IMR-90 (cell line): Measurements from ENCODE around the gene MTCL1. TPM values are rescaled to one million over a fixed set of nuclear protein-coding genes. Genes with fewer than 3 reads are reported as not detected.

ENCODE experiments used
- ATAC-seq: fragments of 200-7000 bp; cut with Tn5 transposase; 2 replicates; pipeline ENCODE4 v1.9.1; 2020; ENCODE audit warnings: low read depth, mild to moderate bottlenecking, moderate library complexity
- BruUV-seq: library from RNA; stranded (reverse); fragments of 400-500 nt; replicated peaks from 2 replicates; lab custom pipeline; 2021; lab: Mats Ljungman, UMichigan
- CTCF ChIA-PET: fragments of 300-600 bp; formaldehyde crosslinking; extraction: SDS; loops from one replicate; lab custom pipeline; 2021; ENCODE audit warnings: antibody characterized with exemption; lab: Yijun Ruan, JAX
- POLR2A ChIA-PET: fragments of 300-600 bp; sonication (Branson Sonifier 250); formaldehyde crosslinking; loops from one replicate; lab custom pipeline; 2022; ENCODE audit warnings: antibody characterized with exemption; ENCODE audit not compliant: unreplicated experiment; lab: Charles Lee
- DNase-seq: peaks from one replicate; pipeline ENCODE4 v3.0.0; 2013
- H2AFZ ChIP-seq: replicated peaks from 2 replicates; pipeline ENCODE3; 2013; ENCODE audit warnings: low read length, mild to moderate bottlenecking; ENCODE audit not compliant: poor library complexity
- H2AK5ac ChIP-seq: 2 replicates; pipeline ENCODE4 v1.6.1; 2013; ENCODE audit warnings: low read depth, low read length, inconsistent platforms
- H2AK9ac ChIP-seq: replicated peaks from 2 replicates; pipeline ENCODE3; 2013; ENCODE audit warnings: mild to moderate bottlenecking, low read depth, low read length, moderate library complexity; ENCODE audit not compliant: poor library complexity
- H2BK120ac ChIP-seq: 2 replicates; pipeline ENCODE4 v1.6.1; 2013; ENCODE audit warnings: low read depth, low read length, inconsistent platforms
- H2BK15ac ChIP-seq: 3 replicates; pipeline ENCODE4 v1.6.1; 2013; ENCODE audit warnings: low read depth, low read length, inconsistent platforms
- H2BK20ac ChIP-seq: 2 replicates; pipeline ENCODE4 v1.6.1; 2013; ENCODE audit warnings: low read depth, mild to moderate bottlenecking, inconsistent platforms, low read length, moderate library complexity
- H2BK5ac ChIP-seq: 2 replicates; pipeline ENCODE4 v1.6.1; 2013; ENCODE audit warnings: mild to moderate bottlenecking, low read depth, low read length, inconsistent platforms; ENCODE audit not compliant: poor library complexity, severe bottlenecking
- H3K14ac ChIP-seq: replicated peaks from 2 replicates; pipeline ENCODE4 v1.6.1; 2013; ENCODE audit warnings: low read depth, low read length, inconsistent platforms
- H3K18ac ChIP-seq: 2 replicates; pipeline ENCODE4 v1.6.1; 2013; ENCODE audit warnings: low read depth, low read length, control low read depth
- H3K23ac ChIP-seq: 2 replicates; pipeline ENCODE4 v1.6.1; 2013; ENCODE audit warnings: low read depth, low read length, inconsistent platforms
- H3K27ac ChIP-seq: 2 replicates; pipeline ENCODE4 v1.5.1; 2013; ENCODE audit warnings: mild to moderate bottlenecking, control low read depth, low read length; ENCODE audit not compliant: insufficient read depth
- H3K27me3 ChIP-seq: 2 replicates; pipeline ENCODE4 v1.6.1; 2013; ENCODE audit warnings: low read length; ENCODE audit not compliant: control insufficient read depth, insufficient read depth
- H3K36me3 ChIP-seq: 2 replicates; pipeline ENCODE4 v1.6.1; 2013; ENCODE audit warnings: low read length, mixed read lengths; ENCODE audit not compliant: control insufficient read depth, insufficient read depth
- H3K4ac ChIP-seq: 2 replicates; pipeline ENCODE4 v1.6.1; 2013; ENCODE audit warnings: low read depth, low read length, inconsistent platforms
- H3K4me1 ChIP-seq: 2 replicates; pipeline ENCODE4 v1.6.1; 2013; ENCODE audit warnings: low read length, mixed read lengths; ENCODE audit not compliant: control insufficient read depth, insufficient read depth
- H3K4me2 ChIP-seq: 2 replicates; pipeline ENCODE4 v1.6.1; 2013; ENCODE audit warnings: low read depth, mild to moderate bottlenecking, control low read depth, low read length, moderate library complexity
- H3K4me3 ChIP-seq: 2 replicates; pipeline ENCODE4 v1.5.1; 2013; ENCODE audit warnings: low read depth, mild to moderate bottlenecking, control low read depth, low read length, moderate library complexity; ENCODE audit not compliant: insufficient read depth
- H3K56ac ChIP-seq: 2 replicates; pipeline ENCODE4 v1.6.1; 2013; ENCODE audit warnings: low read length, inconsistent platforms; ENCODE audit not compliant: insufficient read depth; ENCODE audit errors: extremely low read depth
- H3K79me1 ChIP-seq, 2 experiments: 2 replicates each; pipeline ENCODE4 v1.6.1; 2013; ENCODE audit warnings: low read length in 2 of 2, inconsistent platforms in 1 of 2, low read depth in 1 of 2
- H3K9ac ChIP-seq: 2 replicates; pipeline ENCODE4 v1.6.1; 2013; ENCODE audit warnings: low read depth, low read length, control low read depth
- H3K9me1 ChIP-seq: 2 replicates; pipeline ENCODE4 v1.6.1; 2013; ENCODE audit warnings: low read length, inconsistent platforms; ENCODE audit not compliant: insufficient read depth
- H3K9me3 ChIP-seq: 2 replicates; pipeline ENCODE4 v1.6.1; 2013; ENCODE audit warnings: low read length; ENCODE audit not compliant: control insufficient read depth, insufficient read depth
- H4K20me1 ChIP-seq: 2 replicates; pipeline ENCODE4 v1.6.1; 2013; ENCODE audit warnings: low read length, inconsistent platforms; ENCODE audit not compliant: insufficient read depth
- H4K5ac ChIP-seq: 2 replicates; pipeline ENCODE4 v1.6.1; 2013; ENCODE audit warnings: mild to moderate bottlenecking, low read depth, low read length, control low read depth
- H4K8ac ChIP-seq, 2 experiments: 2 replicates each; pipeline ENCODE4 v1.6.1; 2013; ENCODE audit warnings: low read depth in 2 of 2, low read length in 2 of 2, control low read depth in 1 of 2, inconsistent platforms in 1 of 2
- H4K91ac ChIP-seq: 2 replicates; pipeline ENCODE4 v1.6.1; 2013; ENCODE audit warnings: low read depth, low read length, inconsistent platforms; ENCODE audit not compliant: insufficient read depth
- RCOR1 ChIP-seq: IDR thresholded peaks from 2 replicates; pipeline ENCODE4 v1.6.1; 2012; ENCODE audit warnings: mild to moderate bottlenecking, low read length, improper control_type of control experiment; ENCODE audit not compliant: insufficient replicate concordance
- WGBS, 2 experiments: methylation state at CpG; one replicate each; pipeline versions ENCODE4 v1.1.5 to v1.1.7; 2013; ENCODE audit warnings: missing lambda C conversion rate in 2 of 2; ENCODE audit not compliant: insufficient read length in 1 of 2; ENCODE audit errors: extremely low coverage in 2 of 2; 5-methylcytosine and 5-hydroxymethylcytosine counted together
- dilution Hi-C: fragments of 300-500 bp; cut with HindIII; formaldehyde crosslinking; loops from one replicate; pipeline ENCODE4 v1.14.3; 2018; ENCODE audit warnings: low sequenced_read_pairs; ENCODE audit not compliant: unreplicated experiment
- in situ Hi-C: fragments of 300-500 bp; cut with MboI; formaldehyde crosslinking; loops from 3 replicates; pipeline ENCODE4 v1.14.3; 2019; ENCODE audit warnings: low sequenced_read_pairs, inconsistent platforms, mixed read lengths
- intact Hi-C: fragments of 100-400 bp; cut with micrococcal nuclease; formaldehyde crosslinking; loops from 2 replicates; pipeline ENCODE4 v1.10.0; 2022
- polyA plus RNA-seq, 3 experiments: library from polyadenylated mRNA; depleted of rRNA; stranded (reverse); fragments of >200 nt; gene quantifications; 2 replicates each; pipeline ENCODE4 v1.2.3, GENCODE V29; 2012; ENCODE audit warnings: low replicate concordance in 1 of 3
- total RNA-seq: library from RNA; depleted of rRNA; stranded (reverse); fragments of >200 nt; gene quantifications from 2 replicates; pipeline ENCODE4 v1.2.3, GENCODE V29; 2012

MTCL1 gene
- total and polyA plus RNA-seq, 2 of the 4 experiments (the other 2 are of a cell fraction): 29.0 to 45.3 TPM

DNA sequence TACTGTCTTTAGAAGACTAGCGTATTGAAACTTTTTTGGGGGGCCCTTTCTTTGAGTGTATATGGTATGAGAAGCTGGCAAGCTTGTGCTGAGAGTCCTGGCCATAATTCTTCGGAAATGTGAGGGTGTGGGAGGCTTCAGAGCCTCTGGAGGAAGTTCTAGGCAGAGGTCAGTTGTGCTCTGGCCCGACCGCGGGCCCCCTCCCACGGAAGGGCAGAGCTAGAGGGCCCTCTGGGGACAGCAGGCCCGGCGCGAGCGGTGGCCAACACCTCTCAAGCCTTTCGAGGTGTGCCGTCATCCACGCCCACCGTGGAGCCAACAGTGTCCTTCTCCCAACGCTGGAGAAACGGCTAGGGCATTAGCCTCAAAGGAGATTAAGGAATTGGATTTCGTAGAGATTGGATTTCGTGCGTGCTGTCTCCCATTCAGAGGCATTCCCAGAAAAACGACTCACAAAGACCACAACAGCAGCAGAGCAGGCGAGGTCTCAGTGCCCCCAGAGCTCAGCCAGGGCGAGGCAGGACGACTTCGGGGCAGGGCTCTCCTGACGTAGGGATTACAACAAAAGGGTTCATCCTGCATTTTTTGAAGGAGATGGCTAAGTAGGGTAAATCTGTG is 2.2 kb upstream of the MTCL1 start:
- CTCF ChIA-PET: interaction anchor here (0.6 kb wide), 1 partner anchor 105 kb away, joined by 4 read pairs; no protein-coding TSS in a partner anchor
- WGBS, 2 experiments: 65% methylated on average over 11 of the region's 25 CpGs; no CpG with 5 or more reads in 1 of the 2 experiments
- ATAC-seq: no peak

More for the DNA sequence above, 2.2 kb upstream of the MTCL1 start:
- Histone ChIP-seq H3K9me3 (no peaks in the 10 kb centered on the region), H4K91ac (peak overlapping the region; percentile 24; the same call in 1 of the 2 replicates), H3K9ac (no peak overlapping the region), H3K14ac (no peak overlapping the region), H2BK120ac (peak overlapping the region; percentile 96), H3K27me3 (no peaks in the 10 kb centered on the region), H3K27ac (no peak overlapping the region), H2BK20ac (peak overlapping the region; percentile 42; the same call in 1 of the 2 replicates), H3K4me3 (no peak overlapping the region), H2BK5ac (no peak overlapping the region), H3K23ac (peak overlapping the region; percentile 16; the same call in 1 of the 2 replicates), H4K5ac (peak overlapping the region; percentile 29), H3K18ac (no peak overlapping the region), H3K36me3 (peaks cover 2% of the 10 kb centered on the region; the same call in 1 of the 2 replicates), H4K8ac (peak overlapping the region in 1 of 2 experiments; percentile 11; a peak in 2 of 4 replicates), H2AFZ (peak overlapping the region; percentile 74), H3K4ac (peak overlapping the region; percentile 72), H3K56ac (no peak overlapping the region), H3K9me1 (peaks cover 18% of the 10 kb centered on the region), H3K4me1 (peaks cover 16% of the 10 kb centered on the region), H2BK15ac (peak overlapping the region; percentile 37; the same call in 1 of the 3 replicates), H3K4me2 (no peak overlapping the region), H2AK9ac (no peak overlapping the region), H2AK5ac (peak overlapping the region; percentile 77), H3K79me1 (peaks cover 0 to 37% of the 10 kb centered on the region in 2 experiments; a peak in 2 of 4 replicates), H4K20me1 (peaks cover 18% of the 10 kb centered on the region)
- TF ChIP-seq RCOR1: no peak
- in situ Hi-C loops: loop anchor here (5.0 kb wide), 1 partner anchor 279 kb away; no protein-coding TSS in a partner anchor
- POLR2A ChIA-PET: no interaction called here
- intact Hi-C loops: no loop called here
- no TSS peak for BruUV-seq
- no peak for DNase-seq
- dilution Hi-C loops: no loop called here
